ENCODE results near the gene GRIK1. TPM values are rescaled to one million over a fixed set of nuclear protein-coding genes. Genes with fewer than 3 reads are reported as not detected.

The GRIK1 gene
- total RNA-seq, 2 donors from 2014 or later: 0.21 TPM; not detected in 1

- peaks cover 0 to 3% of the 10 kb centered on the region in 2 donors for H3K4me1 ChIP-seq (ENCODE audit: control insufficient read depth in 1 of 2, low read depth in 2 of 2)
- H3K27me3 ChIP-seq (replicated peaks; ENCODE audit: insufficient read depth): no peaks in the 10 kb centered on the region
- TF ChIP-seq CTCF (IDR thresholded peaks at IDR 0.05): no peak
- ATAC-seq (ENCODE audit: insufficient number of reproducible peaks, low FRiP score, low read depth): no peak
- no peaks in the 10 kb centered on the region for H3K9me3 ChIP-seq
- no peak for DNase-seq (ENCODE audit: low spot score)
- no peak overlapping the region for H3K4me3 ChIP-seq
- no peaks in the 10 kb centered on the region for H3K36me3 ChIP-seq
- H3K27ac ChIP-seq: no peak overlapping the region
These were observed 384.2 kb downstream of the GRIK1 start for GRCh38 chr21:29555601-29556000.

- Histone ChIP-seq H3K27me3 (replicated peaks; ENCODE audit: insufficient read depth) (no peaks in the 10 kb centered on the region), H3K4me1 (ENCODE audit: control insufficient read depth in 1 of 2, low read depth in 2 of 2) (no peaks in the 10 kb centered on the region), H3K36me3 (no peaks in the 10 kb centered on the region), H3K27ac (no peak overlapping the region), H3K4me3 (no peak overlapping the region), H3K9me3 (no peaks in the 10 kb centered on the region)
- TF ChIP-seq CTCF (IDR thresholded peaks at IDR 0.05): no peak
- ATAC-seq (ENCODE audit: insufficient number of reproducible peaks, low FRiP score, low read depth) (no peak), DNase-seq (ENCODE audit: low spot score) (no peak)
These were observed 389.6 kb downstream of the GRIK1 start for GRCh38 chr21:29550205-29550604.

- no peak overlapping the region for H3K27ac ChIP-seq
- DNase-seq (ENCODE audit: low spot score) (no peak), ATAC-seq (ENCODE audit: insufficient number of reproducible peaks, low FRiP score, low read depth) (no peak)
- H3K9me3 ChIP-seq: no peaks in the 10 kb centered on the region
- H3K36me3 ChIP-seq: no peaks in the 10 kb centered on the region
- H3K4me3 ChIP-seq: no peak overlapping the region
- no peak for TF ChIP-seq CTCF (IDR thresholded peaks at IDR 0.05)
- H3K4me1 ChIP-seq (ENCODE audit: control insufficient read depth in 1 of 2, low read depth in 2 of 2): no peaks in the 10 kb centered on the region
- no peaks in the 10 kb centered on the region for H3K27me3 ChIP-seq (replicated peaks; ENCODE audit: insufficient read depth)
These were observed 390.2 kb downstream of the GRIK1 start for GRCh38 chr21:29549614-29550013.

- no peaks in the 10 kb centered on the region for H3K36me3 ChIP-seq
- no peak for DNase-seq (ENCODE audit: low spot score)
- TF ChIP-seq CTCF (IDR thresholded peaks at IDR 0.05): no peak
- no peaks in the 10 kb centered on the region for H3K4me1 ChIP-seq (ENCODE audit: control insufficient read depth in 1 of 2, low read depth in 2 of 2)
- H3K4me3 ChIP-seq: no peak overlapping the region
- H3K9me3 ChIP-seq: no peaks in the 10 kb centered on the region
- H3K27ac ChIP-seq: no peak overlapping the region
- ATAC-seq (ENCODE audit: insufficient number of reproducible peaks, low FRiP score, low read depth): no peak
- no peaks in the 10 kb centered on the region for H3K27me3 ChIP-seq (replicated peaks; ENCODE audit: insufficient read depth)
These were observed 391.8 kb downstream of the GRIK1 start for GRCh38 chr21:29547998-29548397.

GRCh38 chr21:29546071-29546470 lies 393.7 kb downstream of the GRIK1 start:
- H3K4me3 ChIP-seq: no peak overlapping the region
- no peaks in the 10 kb centered on the region for H3K4me1 ChIP-seq (ENCODE audit: control insufficient read depth in 1 of 2, low read depth in 2 of 2)

More at GRCh38 chr21:29546071-29546470, 393.7 kb downstream of the GRIK1 start:
- TF ChIP-seq CTCF (IDR thresholded peaks at IDR 0.05): no peak
- DNase-seq (ENCODE audit: low spot score): no peak
- Histone ChIP-seq H3K27me3 (replicated peaks; ENCODE audit: insufficient read depth) (no peaks in the 10 kb centered on the region), H3K9me3 (no peaks in the 10 kb centered on the region), H3K36me3 (no peaks in the 10 kb centered on the region), H3K27ac (no peak overlapping the region)
- no peak for ATAC-seq (ENCODE audit: insufficient number of reproducible peaks, low FRiP score, low read depth)

Measured in thoracic aorta (tissue), 2 donors.